Loucy (cell line): ENCODE data around the gene CYGB.

Experiments
- CTCF ChIP-seq: fragments of 200-600 bp; sonication (generic); conservative IDR thresholded peaks from 2 replicates; pipeline ENCODE4 v1.5.1; 2014; ENCODE audit warnings: mild to moderate bottlenecking, antibody characterized with exemption, low read length
- EZH2phosphoT487 ChIP-seq: fragments of 200-600 bp; IDR thresholded peaks from 2 replicates; pipeline ENCODE4 v1.6.1; 2018; ENCODE audit warnings: antibody characterized with exemption, mild to moderate bottlenecking, moderate library complexity, borderline replicate concordance

- no peak for TF ChIP-seq CTCF
- no peak for TF ChIP-seq EZH2phosphoT487
Observed at GRCh38 chr17:76531486-76532038, 5.9 kb downstream of the CYGB start.
